Mucosa of descending colon (tissue), 3 donors: Measurements from ENCODE around the gene NKAIN2. TPM values are rescaled to one million over a fixed set of nuclear protein-coding genes. Genes with fewer than 3 reads are reported as not detected.

Experiments used
- ATAC-seq: fragments of 200-7000 bp; cut with Tn5 transposase; one replicate; pipeline ENCODE4 v1.9.1; 2020; ENCODE audit warnings: mild to moderate bottlenecking, moderate library complexity
- DNase-seq, 3 donors: peaks; one replicate each; pipeline ENCODE4 v3.0.0-alpha.2; 2020
- H3K36me3 ChIP-seq: fragments of 200-600 bp; one replicate; pipeline ENCODE4 v1.8.0; 2021; ENCODE audit warnings: low read depth, mild to moderate bottlenecking
- H3K4me1 ChIP-seq: fragments of 200-600 bp; one replicate; pipeline ENCODE4 v1.8.0; 2021; ENCODE audit warnings: low read depth, mild to moderate bottlenecking
- H3K4me3 ChIP-seq: fragments of 200-600 bp; one replicate; pipeline ENCODE4 v1.8.0; 2021; ENCODE audit warnings: mild to moderate bottlenecking
- H3K9me3 ChIP-seq: fragments of 200-600 bp; one replicate; pipeline ENCODE4 v1.8.0; 2021; ENCODE audit warnings: mild to moderate bottlenecking
- intact Hi-C, 2 donors: fragments of 100-400 bp; cut with DNase I in 1 of 2; cut with micrococcal nuclease in 1 of 2; formaldehyde crosslinking; loops; one replicate each; pipeline versions ENCODE4 v1.11.0 to v1.11.1; 2022; cut with DNase I, micrococcal nuclease
- total RNA-seq, 3 donors: library from RNA; stranded (reverse); fragmentation: NEBNext Ultra II Directional in 2 of 3; extraction: Animal tissue kit (Norgen Biotek cat#: 25700) in 2 of 3; gene quantifications; one replicate each; pipeline versions ENCODE4 v1.2.1 to v1.2.4, GENCODE V29; 2021 to 2023
- TF ChIP-seq, protein P1 (sequence below): fragments of 200-600 bp; IDR thresholded peaks from one replicate; pipeline ENCODE4 v1.8.0; 2022; ENCODE audit warnings: antibody characterized with exemption, mild to moderate bottlenecking
- donor health status: DM: no; HTN: no; CAD: no; lungs with moderate emphysema.
- donor health status: DM: no; HTN: no; CAD: no.
- donor health status: DM: no; HTN: yes; CAD: no.

Gene NKAIN2
- total RNA-seq, 3 donors from 2014 or later, result 0.34 to 4.7 (median 0.69) TPM

DNA sequence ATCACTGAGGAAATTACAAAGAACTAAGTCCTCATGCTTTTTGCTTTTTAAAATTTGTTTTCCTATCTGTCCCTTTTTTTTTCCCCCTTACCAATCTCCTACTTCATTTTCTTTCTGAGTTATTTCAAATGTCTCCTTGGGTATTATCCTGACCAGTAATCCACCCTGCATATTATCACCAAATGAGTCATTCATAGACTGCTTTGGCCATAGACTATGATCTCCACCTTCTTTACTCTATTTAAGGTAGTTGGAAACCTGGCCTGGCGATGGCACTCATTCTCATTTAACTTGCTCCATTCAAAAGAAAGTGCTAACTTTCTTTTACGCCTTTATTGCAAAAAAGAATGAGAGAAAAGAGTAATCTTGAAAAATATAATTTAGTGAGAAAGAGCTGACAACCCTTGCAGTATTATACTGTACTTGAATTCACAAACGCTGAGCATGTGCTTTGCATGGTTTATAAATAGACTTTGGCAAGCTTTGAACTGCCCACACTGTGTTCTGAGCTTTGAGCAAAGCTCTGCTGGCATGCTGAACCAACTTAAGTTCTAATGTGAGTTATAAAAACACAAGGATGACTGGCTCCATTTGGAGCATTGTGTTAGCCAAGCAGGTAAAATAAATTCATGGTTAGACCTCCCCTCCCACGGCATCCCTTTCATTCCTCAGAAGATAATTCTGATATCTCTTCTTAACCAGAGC, 198.9 kb downstream of the NKAIN2 start:
- Histone ChIP-seq H3K36me3 (no peaks in the 10 kb centered on the region), H3K9me3 (no peaks in the 10 kb centered on the region), H3K4me3 (no peak overlapping the region), H3K4me1 (no peaks in the 10 kb centered on the region)
- intact Hi-C loops, result no loop called here
- TF ChIP-seq, protein P1, sequence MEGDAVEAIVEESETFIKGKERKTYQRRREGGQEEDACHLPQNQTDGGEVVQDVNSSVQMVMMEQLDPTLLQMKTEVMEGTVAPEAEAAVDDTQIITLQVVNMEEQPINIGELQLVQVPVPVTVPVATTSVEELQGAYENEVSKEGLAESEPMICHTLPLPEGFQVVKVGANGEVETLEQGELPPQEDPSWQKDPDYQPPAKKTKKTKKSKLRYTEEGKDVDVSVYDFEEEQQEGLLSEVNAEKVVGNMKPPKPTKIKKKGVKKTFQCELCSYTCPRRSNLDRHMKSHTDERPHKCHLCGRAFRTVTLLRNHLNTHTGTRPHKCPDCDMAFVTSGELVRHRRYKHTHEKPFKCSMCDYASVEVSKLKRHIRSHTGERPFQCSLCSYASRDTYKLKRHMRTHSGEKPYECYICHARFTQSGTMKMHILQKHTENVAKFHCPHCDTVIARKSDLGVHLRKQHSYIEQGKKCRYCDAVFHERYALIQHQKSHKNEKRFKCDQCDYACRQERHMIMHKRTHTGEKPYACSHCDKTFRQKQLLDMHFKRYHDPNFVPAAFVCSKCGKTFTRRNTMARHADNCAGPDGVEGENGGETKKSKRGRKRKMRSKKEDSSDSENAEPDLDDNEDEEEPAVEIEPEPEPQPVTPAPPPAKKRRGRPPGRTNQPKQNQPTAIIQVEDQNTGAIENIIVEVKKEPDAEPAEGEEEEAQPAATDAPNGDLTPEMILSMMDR, result no peak
- DNase-seq, result no peak
- no peak for ATAC-seq

DNA sequence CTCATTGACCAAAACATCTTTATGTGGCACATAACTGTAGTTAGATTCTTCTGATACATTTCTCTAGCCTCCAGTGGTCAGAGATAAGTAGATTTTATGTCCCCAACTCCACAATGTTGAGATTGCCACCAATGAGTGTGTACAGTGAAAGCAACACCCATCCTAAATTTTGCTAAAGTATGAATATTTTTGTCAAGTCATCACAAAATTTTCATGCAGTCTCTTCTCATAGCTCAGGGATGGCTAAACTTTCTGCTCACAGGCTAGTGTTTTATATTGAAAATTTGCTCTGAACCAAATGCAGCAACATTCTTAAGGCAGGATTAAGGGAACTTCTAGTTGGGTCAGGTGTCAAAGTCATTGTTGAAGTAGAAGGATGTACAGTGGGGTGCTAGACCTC, 203.6 kb downstream of the NKAIN2 start:
- Histone ChIP-seq H3K4me3 (no peak overlapping the region), H3K9me3 (no peaks in the 10 kb centered on the region), H3K4me1 (no peaks in the 10 kb centered on the region), H3K36me3 (no peaks in the 10 kb centered on the region)
- DNase-seq (no peak), ATAC-seq (no peak)
- TF ChIP-seq, protein P1, result no peak
- intact Hi-C loops, result no loop called here

DNA sequence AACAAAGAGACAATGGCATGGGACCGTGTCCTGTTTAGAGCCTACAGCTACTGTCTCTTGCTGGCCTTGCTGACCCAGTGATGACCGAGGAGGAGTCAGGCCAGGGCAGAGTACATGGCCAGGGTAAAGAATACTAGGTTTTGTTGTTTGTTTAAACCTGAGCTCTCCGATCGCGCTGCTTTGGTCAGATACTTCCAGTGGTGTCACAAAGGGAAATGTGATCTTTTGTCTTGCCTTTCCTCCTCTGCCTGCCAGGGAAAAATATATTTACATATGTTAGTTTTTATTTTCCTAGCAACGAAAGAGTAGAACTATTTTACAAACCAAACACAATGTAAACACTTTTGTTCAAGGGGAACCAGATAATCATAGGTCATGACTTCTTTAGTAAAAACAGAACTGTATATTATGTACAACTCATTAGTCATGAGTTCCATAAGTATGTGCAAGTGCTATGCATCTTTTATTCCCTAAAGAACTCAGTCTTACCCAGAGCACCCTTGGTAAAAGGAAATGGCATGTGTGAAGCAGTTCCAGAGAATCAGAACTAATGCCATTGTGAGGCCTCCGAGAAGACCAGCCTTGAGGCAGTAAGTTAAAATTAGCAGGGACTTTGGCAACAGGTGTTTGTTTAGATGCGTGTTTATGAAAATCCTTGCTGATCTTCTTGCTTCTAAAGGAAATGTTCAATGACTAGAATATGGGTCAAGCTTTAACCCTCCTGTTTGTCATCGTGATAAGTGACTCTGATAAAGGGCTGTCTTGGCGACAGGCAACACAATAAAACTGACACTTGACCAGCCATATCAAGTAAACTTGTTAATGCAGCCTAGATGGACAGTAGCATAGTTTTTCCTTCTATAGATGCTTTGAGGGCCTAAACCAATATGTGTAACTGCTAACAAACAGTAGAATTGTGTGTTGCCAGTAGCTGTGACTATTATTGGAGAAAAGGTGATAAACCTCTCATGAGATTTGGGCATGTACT, 204.6 kb downstream of the NKAIN2 start:
- ATAC-seq, result no peak
- Histone ChIP-seq H3K4me1 (no peaks in the 10 kb centered on the region), H3K4me3 (no peak overlapping the region), H3K9me3 (no peaks in the 10 kb centered on the region), H3K36me3 (no peaks in the 10 kb centered on the region)
- DNase-seq, result no peak
- intact Hi-C loops, result no loop called here
- TF ChIP-seq, protein P1, result no peak

DNA sequence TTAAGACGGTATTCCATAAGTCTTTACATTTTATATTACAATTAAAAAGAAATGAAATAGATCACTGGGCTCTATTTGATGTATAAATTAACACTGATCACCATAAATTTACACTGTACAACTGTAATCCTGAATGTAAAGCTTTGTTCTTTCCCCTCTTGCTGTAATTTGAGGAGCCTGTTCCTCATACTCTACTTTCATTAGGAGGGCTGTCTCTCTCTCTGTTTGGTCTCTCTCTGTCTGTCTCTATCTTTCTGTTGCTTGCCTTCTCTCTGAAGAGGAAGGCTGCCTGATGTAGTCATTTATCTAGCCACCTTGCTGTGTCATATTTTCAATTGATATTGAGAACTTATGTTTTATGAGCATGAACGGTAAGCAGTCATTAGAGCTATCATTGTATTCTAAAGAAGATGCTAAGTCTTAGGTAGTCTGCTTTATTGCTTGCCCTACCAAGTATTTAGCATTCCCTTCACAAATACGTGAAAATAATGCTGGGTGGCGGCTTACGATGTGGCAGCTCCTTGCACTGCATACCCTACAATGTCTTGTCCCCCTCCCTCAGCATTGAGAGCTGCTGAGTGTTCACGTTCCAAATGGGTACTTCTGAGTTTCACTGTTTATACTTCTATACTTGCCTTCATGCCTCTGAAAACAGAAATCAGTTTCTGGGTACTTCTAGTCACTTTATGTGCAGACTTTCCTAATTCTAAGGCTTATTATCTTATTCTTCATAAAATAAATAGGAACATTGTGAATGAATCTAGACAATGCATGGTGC, 205.5 kb downstream of the NKAIN2 start:
- H3K4me3 ChIP-seq, result no peak overlapping the region
- no peak for ATAC-seq
- intact Hi-C loops, result no loop called here
- no peaks in the 10 kb centered on the region for H3K36me3 ChIP-seq
- H3K4me1 ChIP-seq, result no peaks in the 10 kb centered on the region
- TF ChIP-seq, protein P1, result no peak
- H3K9me3 ChIP-seq, result no peaks in the 10 kb centered on the region
- no peak for DNase-seq

DNA sequence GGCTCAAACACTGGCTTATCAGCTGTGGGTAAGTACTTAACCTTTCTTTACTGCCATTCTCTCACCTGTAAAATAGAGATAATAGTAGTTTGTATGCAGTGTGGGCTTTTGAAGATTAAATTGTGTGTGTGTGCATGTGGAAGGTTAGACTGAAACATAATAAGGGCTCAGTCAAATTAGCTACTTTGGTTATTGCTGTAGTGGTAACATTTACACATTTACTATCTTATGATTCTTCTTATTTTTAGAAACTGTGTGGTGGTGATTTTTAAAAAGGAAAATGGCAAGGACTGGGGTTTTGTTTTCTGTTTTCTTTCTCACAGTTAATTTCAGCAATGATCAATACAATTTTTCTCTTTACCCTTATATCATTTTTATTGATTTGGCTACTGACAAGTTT, 206.9 kb downstream of the NKAIN2 start:
- no peaks in the 10 kb centered on the region for H3K9me3 ChIP-seq
- intact Hi-C loops, result no loop called here
- DNase-seq (no peak), ATAC-seq (no peak)
- H3K4me3 ChIP-seq, result no peak overlapping the region
- H3K36me3 ChIP-seq, result no peaks in the 10 kb centered on the region
- no peaks in the 10 kb centered on the region for H3K4me1 ChIP-seq
- TF ChIP-seq, protein P1, result no peak
